ENCODE measurements around the gene ATP2B3. TPM values are rescaled to one million over a fixed set of nuclear protein-coding genes. Genes with fewer than 3 reads are reported as not detected.

The ATP2B3 gene
- total RNA-seq, 1 donor from 2014 or later, result 0.21 TPM

- Mint-ChIP-seq H3K4me3 (ENCODE audit: unreplicated experiment) (no peak overlapping the region), H3K9me3 (ENCODE audit: unreplicated experiment) (peaks cover 8% of the 10 kb centered on the region), H3K27ac (ENCODE audit: unreplicated experiment) (no peak overlapping the region), H3K4me1 (ENCODE audit: unreplicated experiment) (peaks cover 10% of the 10 kb centered on the region), H3K36me3 (ENCODE audit: unreplicated experiment) (peaks cover 12% of the 10 kb centered on the region), H3K27me3 (ENCODE audit: unreplicated experiment) (no peaks in the 10 kb centered on the region)
- no peak for TF ChIP-seq CTCF (IDR thresholded peaks at IDR 0.05)
- no peak for DNase-seq (ENCODE audit: extremely low spot score, unreplicated experiment)
Measured at GRCh38 chrX:153595859-153596857, 78.7 kb downstream of the ATP2B3 start.

- Mint-ChIP-seq H3K9me3 (ENCODE audit: unreplicated experiment) (peaks cover 8% of the 10 kb centered on the region), H3K27me3 (ENCODE audit: unreplicated experiment) (no peaks in the 10 kb centered on the region), H3K4me3 (ENCODE audit: unreplicated experiment) (peak overlapping the region; percentile 80)
Measured at GRCh38 chrX:153596981-153597750, 79.7 kb downstream of the ATP2B3 start.

DNA sequence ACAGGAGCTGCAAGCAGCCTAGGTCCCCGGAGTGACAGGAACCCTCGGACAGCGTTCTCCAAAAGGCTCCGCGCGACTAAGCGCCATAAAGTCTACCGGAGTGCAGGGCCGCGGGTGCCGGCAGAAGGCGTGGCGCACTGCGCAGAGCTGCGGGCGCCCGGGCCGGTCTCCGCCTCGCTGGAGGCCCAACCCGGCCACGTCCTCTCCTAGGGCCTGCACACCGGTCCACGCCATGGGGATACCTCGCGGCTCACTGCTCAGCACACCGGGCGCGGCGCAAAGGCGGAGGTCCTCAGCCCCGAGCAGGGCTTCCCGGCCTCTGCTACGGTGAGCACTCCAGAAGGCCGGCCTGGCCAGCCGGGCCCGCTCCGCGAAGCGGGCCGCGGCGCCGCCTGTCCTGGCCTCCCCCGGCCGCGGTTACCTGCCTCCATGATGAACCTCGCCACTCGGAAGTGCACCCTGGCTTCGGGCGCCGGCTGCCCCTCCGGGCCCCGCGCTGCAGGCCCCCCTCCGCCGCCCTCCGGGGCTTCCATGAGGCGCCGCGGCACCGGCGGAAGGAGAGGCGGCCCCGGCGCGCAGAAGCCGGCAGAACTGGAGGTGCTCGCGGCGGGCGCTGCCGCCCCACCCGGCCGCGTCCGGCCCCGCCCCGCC, 81.2 kb downstream of the ATP2B3 start, which contains the start of gene CCNQ:
Gene CCNQ, minus strand, starts transcription at position 599 of the 651 bp plus-strand sequence. Its CDS starts 66 bp downstream, at position 533.
- no peak for TF ChIP-seq CTCF (IDR thresholded peaks at IDR 0.05)
- peaks cover 8% of the 10 kb centered on the region for H3K9me3 Mint-ChIP-seq (ENCODE audit: unreplicated experiment)
- peak within 1 kb of the TSS; percentile 80 for H3K4me3 Mint-ChIP-seq (ENCODE audit: unreplicated experiment)
- H3K27me3 Mint-ChIP-seq (ENCODE audit: unreplicated experiment), result no peaks in the 10 kb centered on the region
- peaks cover 6% of the 10 kb centered on the region for H3K36me3 Mint-ChIP-seq (ENCODE audit: unreplicated experiment)
- DNase-seq (ENCODE audit: extremely low spot score, unreplicated experiment), result no peak
- peaks cover 10% of the 10 kb centered on the region for H3K4me1 Mint-ChIP-seq (ENCODE audit: unreplicated experiment)
- peak within 1 kb of the TSS; percentile 14 for H3K27ac Mint-ChIP-seq (ENCODE audit: unreplicated experiment)

More at GRCh38 chrX:153596981-153597750, 79.7 kb downstream of the ATP2B3 start:
- no peak for DNase-seq (ENCODE audit: extremely low spot score, unreplicated experiment)
- H3K27ac Mint-ChIP-seq (ENCODE audit: unreplicated experiment), result no peak overlapping the region
- TF ChIP-seq CTCF (IDR thresholded peaks at IDR 0.05), result no peak
- H3K4me1 Mint-ChIP-seq (ENCODE audit: unreplicated experiment), result peaks cover 10% of the 10 kb centered on the region
- peaks cover 9% of the 10 kb centered on the region for H3K36me3 Mint-ChIP-seq (ENCODE audit: unreplicated experiment)

DNA sequence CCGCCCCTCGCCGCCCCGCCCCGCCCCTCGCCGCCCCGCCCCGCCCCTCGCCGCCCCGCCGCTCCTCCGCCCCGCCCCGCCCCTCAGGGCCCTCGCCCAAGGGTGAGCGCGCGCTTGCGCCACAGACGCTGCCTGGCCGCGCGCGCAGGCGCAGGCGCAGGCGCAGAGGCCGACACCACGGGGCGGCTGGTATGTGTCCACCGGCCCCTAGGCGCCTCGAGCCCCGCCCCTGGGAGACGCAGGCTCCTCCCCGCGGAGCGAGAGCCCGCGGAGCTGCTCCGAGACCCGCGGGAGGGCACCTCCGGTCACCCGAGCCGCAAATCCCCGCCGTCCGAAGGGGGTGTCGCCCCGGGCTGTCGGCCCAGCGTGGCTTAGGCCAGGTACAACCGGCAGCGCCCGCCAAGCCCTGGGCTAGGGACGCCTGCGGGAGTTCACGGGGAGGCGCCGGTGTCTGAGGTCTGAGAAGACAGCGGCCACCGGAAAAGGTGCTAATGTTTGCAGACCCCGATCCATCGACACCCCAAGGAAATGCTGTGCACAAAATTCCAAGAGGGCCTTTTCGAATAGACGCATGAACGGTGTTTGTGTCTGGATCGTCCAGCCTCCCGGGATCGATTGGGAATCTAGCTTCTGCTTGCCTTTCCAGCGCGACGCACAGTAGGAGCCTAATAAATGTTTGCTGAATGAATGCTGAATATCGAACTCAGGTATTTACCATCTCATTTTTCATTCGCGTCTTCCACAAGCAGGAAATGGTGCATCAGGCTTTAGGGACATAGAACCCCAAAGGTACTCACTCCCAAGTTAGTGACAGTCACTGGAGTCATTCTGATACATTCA, 82.0 kb downstream of the ATP2B3 start:
- H3K4me3 Mint-ChIP-seq (ENCODE audit: unreplicated experiment), result peak overlapping the region; percentile 74
- peaks cover 6% of the 10 kb centered on the region for H3K36me3 Mint-ChIP-seq (ENCODE audit: unreplicated experiment)
- H3K27ac Mint-ChIP-seq (ENCODE audit: unreplicated experiment), result peak overlapping the region; percentile 14

More for the DNA sequence above, 82.0 kb downstream of the ATP2B3 start:
- H3K9me3 Mint-ChIP-seq (ENCODE audit: unreplicated experiment), result peaks cover 8% of the 10 kb centered on the region
- peak; percentile 96 for DNase-seq (ENCODE audit: extremely low spot score, unreplicated experiment)
- peaks cover 10% of the 10 kb centered on the region for H3K4me1 Mint-ChIP-seq (ENCODE audit: unreplicated experiment)
- no peaks in the 10 kb centered on the region for H3K27me3 Mint-ChIP-seq (ENCODE audit: unreplicated experiment)
- TF ChIP-seq CTCF (IDR thresholded peaks at IDR 0.05), result no peak
